SK-MEL-5 (cell line): ENCODE results near the gene RFX3. TPM values are rescaled to one million over a fixed set of nuclear protein-coding genes. Genes with fewer than 3 reads are reported as not detected.

Experiments used
- DNase-seq: peaks from one replicate; pipeline ENCODE4 v3.0.0-alpha.2; 2016; ENCODE audit warnings: low read depth, low spot score
- in situ Hi-C: cut with HindIII; loops from 2 replicates; pipeline ENCODE4 v1.10.0; 2016; ENCODE audit warnings: low sequenced_read_pairs, high pct_unique_total_duplicates, low pct_unique_long_range_greater_than_20kb
- total RNA-seq: library from RNA; depleted of rRNA; stranded (reverse); fragments of >200 nt; shearing (Covaris generic); gene quantifications from 2 replicates; pipeline ENCODE4 v1.2.3, GENCODE V29; 2014

The RFX3 gene
- total RNA-seq, 1 experiment from 2014 or later, result 4.8 TPM

DNA sequence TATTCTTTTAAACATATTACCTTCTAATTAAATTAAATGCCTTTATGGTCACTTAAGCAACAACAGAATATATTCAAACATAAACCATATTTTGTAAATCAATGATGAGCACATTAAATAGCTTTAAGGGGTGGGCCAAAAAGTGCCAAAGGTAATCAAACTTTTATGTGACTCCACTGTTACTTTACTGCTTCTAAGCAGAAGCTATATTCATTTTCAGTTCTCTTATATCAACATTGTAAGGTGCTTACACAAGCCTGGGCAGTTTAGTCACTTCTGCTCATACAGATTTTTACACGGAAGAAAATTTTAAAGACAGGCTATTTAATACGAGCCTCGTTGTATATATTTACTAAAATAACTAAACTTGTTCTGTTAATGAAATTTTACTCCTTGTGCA lies 29.9 kb downstream of the RFX3 start:
- in situ Hi-C loops, result no loop called here
- no peak for DNase-seq

DNA sequence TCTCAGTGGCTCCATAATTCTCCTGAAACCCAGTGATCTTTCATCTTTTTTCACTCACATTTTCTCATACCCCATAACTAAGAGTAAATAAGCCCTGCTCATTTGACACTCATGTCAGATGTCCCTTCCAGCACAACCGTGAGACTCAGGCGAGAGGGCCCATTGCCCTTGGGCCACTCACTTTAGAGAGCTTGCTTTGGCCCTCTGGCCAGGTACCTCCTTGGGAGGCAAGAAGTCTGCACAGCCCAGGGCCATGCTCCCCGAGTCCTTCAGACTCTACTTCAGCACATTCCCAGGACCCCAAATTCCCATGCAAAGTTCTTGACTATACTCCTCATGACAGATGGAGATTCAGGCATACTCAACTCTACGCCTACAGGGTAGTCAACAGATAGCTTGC lies 33.6 kb downstream of the RFX3 start:
- in situ Hi-C loops, result no loop called here
- no peak for DNase-seq

DNA sequence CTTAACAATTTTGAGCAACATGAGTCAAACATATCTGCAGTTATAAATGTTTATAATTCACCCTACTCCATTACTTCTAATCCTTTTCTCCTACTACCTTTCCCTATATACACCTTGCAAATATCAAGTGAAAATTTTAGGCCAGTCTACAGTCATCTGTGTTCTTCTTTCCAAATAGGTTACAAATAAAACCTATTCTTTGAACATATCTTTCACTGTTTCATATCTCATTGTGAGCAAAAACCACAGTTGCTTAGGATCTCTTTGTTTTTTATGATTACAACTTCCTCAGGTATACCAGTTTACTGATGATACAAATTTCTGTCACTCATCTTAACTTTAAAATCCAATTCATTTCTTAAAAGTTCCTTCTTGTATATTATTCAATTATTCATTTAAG lies 34.4 kb downstream of the RFX3 start:
- no peak for DNase-seq
- in situ Hi-C loops, result no loop called here

DNA sequence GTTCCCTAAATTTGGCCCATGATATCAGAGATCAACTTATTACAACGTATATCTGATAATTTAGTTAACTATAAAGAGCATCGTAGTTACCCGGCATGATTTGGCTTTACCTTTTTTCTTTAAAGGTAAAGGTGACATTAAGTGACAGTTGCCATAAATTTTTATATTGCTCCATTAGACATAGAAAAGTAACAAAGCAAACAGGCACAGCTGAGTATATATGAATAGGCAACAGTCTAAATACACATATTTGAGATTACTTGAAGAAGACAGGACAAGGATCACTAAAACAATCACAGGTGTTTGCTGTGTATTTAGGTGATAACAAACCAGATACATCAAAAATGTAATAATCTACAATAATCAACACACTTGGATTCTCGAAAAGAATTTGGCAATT lies 34.8 kb downstream of the RFX3 start:
- in situ Hi-C loops, result no loop called here

DNA sequence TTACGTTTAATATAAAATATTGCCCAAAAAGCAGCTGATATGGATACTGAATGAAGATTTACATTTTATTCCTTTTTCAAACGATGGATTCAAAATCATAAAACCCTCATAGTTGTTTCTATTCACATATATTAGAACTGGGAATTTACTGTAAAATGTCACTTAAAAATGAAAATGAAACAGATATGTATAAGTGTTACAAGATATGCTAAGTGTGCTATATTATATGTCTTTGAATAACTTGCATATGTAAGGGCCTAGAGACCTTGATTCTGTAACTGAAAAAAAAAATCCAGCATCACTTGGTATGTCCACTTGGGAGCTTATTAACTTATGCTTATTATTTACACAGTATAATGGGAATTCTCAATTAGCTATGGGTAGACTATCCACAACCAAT lies 43.2 kb downstream of the RFX3 start:
- DNase-seq, result no peak
- in situ Hi-C loops, result no loop called here

More for the DNA sequence above, 34.8 kb downstream of the RFX3 start:
- DNase-seq, result no peak

DNA sequence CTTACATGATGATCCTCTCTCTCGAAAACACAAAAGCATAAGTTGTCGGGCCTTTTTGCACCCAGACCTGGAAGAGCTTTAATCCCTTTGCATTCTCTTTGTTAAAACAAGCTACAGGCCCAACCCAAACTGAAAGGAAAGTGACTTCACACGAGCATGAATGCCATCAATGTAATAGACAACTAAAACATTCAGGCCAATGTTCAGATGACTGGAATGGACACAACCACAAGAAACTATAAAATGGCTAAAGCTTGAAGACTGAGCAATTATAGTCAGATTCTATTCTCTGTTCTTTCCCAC lies 45.5 kb downstream of the RFX3 start:
- in situ Hi-C loops, result no loop called here
- peak; percentile 32 for DNase-seq

DNA sequence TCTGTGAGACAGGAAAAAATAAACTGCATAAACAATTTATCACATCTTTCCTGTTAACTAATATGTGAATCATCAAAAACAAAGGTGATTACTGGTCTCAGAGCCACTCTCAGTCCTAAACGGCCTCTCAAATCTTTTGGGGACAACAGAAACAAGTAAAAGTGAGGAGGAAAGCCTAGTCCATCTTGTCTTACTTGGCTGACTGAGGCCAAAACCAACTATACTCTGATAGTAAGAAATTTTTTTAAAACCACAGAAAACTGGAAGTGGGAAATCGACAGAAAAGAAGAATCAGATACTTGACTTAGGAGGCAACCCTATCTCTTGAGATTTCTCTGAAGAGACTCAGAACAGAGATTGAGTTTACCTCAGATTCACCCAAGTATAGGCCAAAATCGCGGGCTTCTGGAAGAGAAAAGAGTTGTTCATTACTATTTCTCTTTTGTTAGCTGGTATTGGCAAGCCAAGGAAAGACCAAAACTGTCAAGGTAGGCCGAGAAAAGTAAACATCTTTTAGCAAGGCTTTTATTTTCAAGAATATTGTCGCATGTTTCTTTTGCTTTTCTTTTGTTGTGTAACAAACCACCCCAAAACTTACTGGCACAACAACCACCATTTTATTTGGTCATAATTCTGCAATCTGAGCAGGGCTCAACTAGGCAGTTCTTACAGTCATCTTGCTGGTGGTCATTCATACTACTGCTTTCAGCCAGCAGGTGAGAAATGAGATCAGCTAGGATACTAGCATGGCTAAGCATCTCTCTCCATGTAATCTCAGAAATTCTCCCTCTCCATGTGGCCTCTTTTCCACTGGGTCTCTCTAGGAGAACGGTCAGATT lies 46.1 kb downstream of the RFX3 start:
- DNase-seq, result no peak
- in situ Hi-C loops, result no loop called here

DNA sequence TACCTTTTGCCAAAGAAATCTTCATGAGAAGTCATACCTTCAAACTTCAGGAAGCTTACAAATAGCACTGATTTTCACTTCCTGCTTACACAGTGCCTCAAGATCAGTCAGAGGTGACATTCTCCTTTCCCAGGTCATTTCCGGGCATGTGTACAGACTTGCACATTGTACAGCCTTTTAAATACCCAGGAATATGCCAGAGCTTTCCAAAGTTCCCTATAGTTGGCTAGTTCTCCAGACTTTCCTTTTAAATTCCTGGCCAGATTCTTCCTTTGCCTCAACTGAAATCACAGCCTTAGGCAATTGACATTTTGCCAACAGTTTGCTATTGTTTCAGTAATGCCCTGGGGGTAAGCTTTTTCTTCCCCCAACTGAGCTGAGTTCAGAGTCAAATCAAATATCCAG lies 47.2 kb downstream of the RFX3 start:
- in situ Hi-C loops, result no loop called here

DNA sequence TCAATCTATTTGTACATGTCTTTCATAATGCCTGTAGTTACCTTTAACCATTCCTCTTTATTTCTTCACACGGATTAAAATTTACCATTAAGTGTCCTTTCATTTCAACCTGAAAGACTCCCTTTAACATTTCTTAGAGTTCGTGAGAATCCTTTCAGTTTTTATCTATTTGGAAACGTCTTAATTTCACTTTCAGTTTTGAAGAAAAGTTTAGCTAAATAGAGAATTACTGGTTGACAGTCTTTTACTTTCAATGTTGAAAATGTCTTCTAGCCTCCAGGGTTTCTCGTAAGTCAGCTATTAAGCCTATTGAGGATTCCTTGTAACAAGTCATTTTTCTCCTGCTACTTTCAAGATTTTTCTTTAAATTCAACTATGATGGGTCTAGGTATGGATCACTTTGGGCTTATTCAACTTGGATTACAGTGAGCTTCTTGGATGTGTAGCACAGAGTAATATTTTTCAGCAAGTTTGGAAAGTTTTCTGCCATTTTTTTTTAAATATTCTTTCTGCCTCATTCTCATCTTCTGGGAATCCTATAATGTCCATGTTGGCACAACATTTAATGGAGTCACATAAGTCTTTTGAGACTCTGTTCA lies 48.5 kb downstream of the RFX3 start:
- DNase-seq, result no peak
- in situ Hi-C loops, result no loop called here

More for the DNA sequence above, 47.2 kb downstream of the RFX3 start:
- DNase-seq, result peak; percentile 67

DNA sequence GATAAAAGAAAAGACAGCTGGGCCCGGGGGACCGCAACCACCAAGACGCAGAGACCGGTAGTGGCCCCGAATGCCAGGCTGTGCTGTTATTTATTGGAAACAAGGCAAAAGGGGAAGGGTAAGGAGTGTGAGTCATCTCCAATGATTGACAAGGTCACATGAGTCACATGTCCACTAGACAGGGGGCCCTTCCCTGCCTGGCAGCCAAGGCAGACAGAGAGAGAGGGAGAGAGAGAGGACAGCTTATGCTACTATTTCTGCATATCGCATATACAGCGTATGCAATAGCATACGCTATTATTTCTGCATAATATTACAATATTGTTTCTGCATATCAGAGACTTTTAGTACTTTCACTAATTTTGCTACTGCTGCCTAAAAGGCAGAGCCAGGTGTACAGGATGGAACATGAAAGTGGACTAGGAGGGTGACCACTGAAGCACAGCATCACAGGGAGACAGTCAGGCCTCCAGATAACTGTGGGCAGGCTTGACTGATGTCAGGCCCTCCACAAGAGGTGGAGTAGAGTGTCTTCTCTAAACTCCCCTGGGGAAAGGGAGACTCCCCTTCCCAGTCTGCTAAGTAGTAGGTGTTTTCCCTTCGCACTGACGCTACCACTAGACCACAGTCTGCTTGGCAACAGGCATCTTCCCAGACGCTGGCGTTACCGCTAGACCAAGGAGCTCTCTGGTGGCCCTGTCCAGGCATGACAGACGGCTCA lies 50.3 kb downstream of the RFX3 start:
- in situ Hi-C loops, result no loop called here
- DNase-seq, result no peak

DNA sequence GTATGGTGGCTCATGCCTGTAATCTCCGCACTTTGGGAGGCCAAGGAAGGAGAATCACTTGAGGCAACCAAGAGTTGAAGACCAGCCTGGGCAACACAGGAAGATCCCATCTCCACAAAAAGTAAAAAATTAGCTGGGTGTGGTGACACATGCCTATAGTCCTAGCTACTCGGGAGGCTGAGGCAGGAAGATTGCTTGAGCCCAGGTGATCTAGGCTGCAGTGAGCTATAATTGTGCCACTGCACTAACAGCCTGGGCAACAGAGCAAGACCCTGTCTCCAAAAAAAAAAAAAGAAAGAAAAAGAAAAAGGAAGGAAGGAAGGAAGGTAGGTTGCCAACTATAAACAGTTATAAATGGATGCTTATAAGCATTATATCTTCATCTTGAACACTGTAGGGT lies 51.0 kb downstream of the RFX3 start:
- in situ Hi-C loops, result no loop called here

DNA sequence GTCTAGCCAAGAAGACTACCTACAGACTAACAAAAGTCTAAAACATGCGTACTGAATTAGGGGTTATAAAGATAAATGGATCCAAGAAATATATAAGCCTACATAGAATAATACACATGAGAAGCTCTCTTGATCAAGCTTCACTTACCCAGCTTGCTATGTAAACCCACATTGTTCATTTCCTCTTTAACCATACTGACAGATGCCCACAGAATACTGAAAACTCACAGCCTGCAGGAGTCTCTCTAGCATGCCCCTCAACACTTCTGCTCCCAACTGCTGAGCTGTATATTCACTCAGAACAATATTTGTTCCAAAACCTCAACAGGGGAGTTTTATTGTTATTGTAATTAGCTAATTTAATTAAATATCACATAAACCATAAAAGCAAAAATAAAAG lies 52.4 kb downstream of the RFX3 start:
- in situ Hi-C loops, result no loop called here
- no peak for DNase-seq

More for the DNA sequence above, 51.0 kb downstream of the RFX3 start:
- DNase-seq, result no peak

DNA sequence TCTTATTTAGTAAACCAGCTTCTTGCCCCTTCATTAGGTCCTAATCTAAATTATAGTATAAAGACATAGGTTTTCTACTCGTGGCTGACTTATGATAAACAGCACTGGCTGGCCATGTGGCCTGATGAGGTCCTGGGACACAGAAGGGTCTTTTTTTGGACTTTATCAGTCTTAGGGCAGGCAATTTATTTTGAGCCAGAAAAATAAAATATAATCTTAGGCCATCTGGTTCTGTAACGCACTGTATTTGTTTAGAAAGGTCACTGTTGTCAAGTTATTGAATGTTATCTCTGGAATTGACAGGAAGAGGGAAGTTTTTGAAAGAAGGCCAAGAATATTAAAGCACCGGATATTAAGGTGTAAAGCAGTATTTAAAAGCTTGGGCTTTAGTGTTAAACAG lies 53.9 kb downstream of the RFX3 start:
- in situ Hi-C loops, result no loop called here

DNA sequence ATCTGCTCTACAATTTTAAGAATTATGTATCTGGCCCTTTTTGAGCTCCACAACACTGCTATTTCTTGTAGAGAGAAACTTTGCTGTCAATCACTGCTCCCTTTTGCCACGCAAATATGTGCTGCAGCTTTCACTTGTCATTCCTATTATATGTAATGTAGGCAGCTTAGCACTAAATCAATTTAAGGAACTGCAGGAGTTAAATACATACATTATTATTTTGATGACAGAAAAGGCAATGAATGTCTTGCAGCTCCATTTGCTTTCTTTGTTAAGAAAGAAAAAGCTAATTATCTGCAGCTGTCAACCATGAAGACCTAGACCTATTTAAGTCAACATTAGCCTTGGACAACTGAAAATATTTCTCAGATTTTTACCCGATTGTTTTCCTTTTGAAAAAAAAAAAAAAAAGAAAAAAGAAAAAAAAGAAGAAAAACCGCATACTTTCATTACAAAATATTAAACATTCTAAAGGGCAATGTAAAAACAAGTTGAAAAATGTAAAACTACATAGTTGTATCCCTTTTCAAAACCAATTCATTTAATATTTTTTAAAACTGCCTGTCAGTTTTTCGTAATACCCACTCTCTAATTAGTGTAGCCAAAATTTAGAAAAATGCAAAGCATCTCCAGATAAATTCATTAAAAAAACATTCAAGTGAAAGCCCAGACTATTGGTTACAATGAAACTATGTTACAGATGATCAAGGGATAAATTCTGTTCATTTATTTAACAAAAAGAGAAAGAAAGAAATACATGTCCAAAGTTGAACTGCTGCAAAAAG lies 57.2 kb downstream of the RFX3 start:
- DNase-seq, result no peak
- in situ Hi-C loops, result no loop called here

More for the DNA sequence above, 53.9 kb downstream of the RFX3 start:
- peak; percentile 49 for DNase-seq

DNA sequence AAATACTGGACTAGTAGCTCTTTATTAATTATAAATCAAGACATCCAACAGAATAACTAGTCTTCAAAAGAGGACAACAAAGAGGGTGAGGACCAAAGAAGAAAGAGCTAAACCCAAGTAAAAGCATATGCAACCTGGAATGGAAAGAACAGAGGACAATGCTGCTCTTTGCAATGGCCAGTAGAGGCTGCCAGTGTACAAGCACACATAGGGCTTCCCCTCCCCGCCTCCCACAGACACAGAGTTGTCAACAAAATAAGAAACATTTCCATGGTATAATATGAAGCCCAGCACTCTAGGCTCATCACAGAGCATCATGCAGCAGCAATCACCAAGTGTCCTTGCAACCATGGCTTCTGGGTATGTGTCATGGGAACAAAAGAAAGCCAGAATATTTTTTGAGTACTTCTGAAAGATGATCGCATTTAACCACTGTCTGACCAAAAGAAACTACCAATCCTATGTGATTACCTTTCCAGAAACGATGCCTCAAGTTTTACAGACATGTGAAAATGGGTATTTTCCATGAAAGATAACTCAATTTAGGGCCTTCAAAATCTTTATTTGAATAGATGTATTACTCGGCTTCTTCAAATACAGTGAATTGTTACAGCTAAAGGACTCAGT lies 58.1 kb downstream of the RFX3 start:
- DNase-seq, result peak; percentile 79
- in situ Hi-C loops, result no loop called here

DNA sequence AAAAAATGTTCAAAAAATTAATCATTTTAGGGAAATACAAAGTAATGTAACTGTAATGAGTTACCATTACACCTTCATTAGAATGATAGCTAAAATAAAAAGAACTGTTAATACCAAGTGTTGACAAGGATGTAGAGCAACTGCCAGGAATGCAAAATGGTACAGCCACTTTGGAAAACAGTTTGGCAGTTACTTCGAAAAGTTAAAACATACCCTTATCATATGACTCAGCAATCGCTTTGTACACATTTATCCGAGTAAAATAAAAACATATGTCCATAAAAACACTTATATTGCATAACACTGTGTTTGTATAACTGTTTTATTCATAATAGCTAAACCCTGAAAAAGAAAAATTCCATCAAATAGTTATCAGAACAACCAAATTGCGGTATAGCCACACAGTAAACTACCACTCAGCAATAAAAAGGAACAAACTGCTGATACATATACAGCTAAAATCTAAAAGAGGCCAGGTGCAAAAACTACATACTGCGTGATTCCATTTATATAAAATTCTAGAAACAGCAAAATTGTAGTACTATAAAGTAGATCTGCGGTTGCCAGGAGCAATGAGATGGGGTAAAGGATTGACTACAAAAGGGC lies 61.7 kb downstream of the RFX3 start:
- in situ Hi-C loops, result no loop called here
- DNase-seq, result no peak

DNA sequence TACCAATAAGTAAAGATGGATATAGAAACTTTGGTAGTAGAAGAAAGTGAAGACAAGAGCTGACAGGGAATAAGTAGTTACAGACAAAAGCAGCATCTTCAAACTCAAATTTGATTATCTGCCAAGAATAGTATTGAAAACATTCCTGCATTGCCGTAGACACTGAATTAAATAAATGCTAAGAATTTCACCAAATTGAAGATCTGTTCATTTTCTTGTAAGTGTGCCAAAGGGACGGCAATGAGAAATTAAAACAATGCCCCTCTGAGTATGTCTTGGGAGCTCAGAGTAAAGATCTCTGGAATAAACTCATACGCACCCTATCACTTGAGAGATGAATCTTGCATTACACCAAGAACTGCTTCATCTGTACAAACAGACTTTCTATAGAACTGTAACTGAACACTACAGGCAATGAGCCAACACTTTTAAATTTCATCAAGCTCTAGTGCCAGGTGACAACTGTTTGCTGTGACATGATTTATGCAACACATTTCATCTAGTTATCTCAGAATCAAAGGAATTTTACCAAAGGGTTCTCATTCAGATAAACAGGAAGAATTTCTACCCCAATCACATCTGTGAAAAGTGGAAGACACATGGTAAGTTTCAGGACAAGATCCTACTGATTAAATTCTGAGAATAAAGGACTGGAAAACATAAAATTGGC lies 66.9 kb downstream of the RFX3 start:
- DNase-seq, result no peak
- in situ Hi-C loops, result no loop called here
